ENCODE data around the gene LPAR1. TPM values are rescaled to one million over a fixed set of nuclear protein-coding genes. Genes with fewer than 3 reads are reported as not detected.

The LPAR1 gene
- total and polyA plus RNA-seq, 2 donors (not counting 1 experiment from before 2014, with no cell fraction given): 0.06 TPM; not detected in 1

GRCh38 chr9:110995420-110996340 lies 42.6 kb downstream of the LPAR1 start:
- no peaks in the 10 kb centered on the region for H3K36me3 ChIP-seq (replicated peaks in 1 of 2; ENCODE audit: control extremely low read depth in 1 of 2, control insufficient read depth in 1 of 2, extremely low read depth in 1 of 2, insufficient read depth in 2 of 2, low read length in 1 of 2)
- no peaks in the 10 kb centered on the region for H3K27me3 ChIP-seq (replicated peaks in 1 of 4; ENCODE audit: control extremely low read depth in 1 of 4, control insufficient read depth in 3 of 4, insufficient read depth in 4 of 4, low read length in 3 of 4)
- no peak overlapping the region for H3K27ac ChIP-seq (ENCODE audit: low read length in 2 of 2)
- no peaks in the 10 kb centered on the region for H4K20me1 ChIP-seq (ENCODE audit: control insufficient read depth, insufficient read depth, low read length, poor library complexity, severe bottlenecking)
- H3K4me1 ChIP-seq (ENCODE audit: control insufficient read depth in 2 of 2, insufficient read depth in 2 of 2, low read length in 2 of 2): no peaks in the 10 kb centered on the region
- no peaks in the 10 kb centered on the region for H3K27me3 Mint-ChIP-seq
- ChIA-PET POLR2A (no interaction called here), CTCF (no interaction called here)
- H3K27ac Mint-ChIP-seq: no peak overlapping the region
- no peak overlapping the region for H3K4me3 Mint-ChIP-seq
- no CpG with 5 or more reads among the region's 6 CpGs for WGBS (ENCODE audit: insufficient coverage)
- H3K4me2 ChIP-seq (replicated peaks; ENCODE audit: low read depth, low read length, poor library complexity, severe bottlenecking): no peak overlapping the region
- H3K79me2 ChIP-seq (ENCODE audit: control insufficient read depth, insufficient read depth, low read length): no peaks in the 10 kb centered on the region
- ATAC-seq (ENCODE audit: low read depth) (no peak), DNase-seq (no peak)
- intact Hi-C loops (cut with micrococcal nuclease): no loop called here
- H3K9me3 ChIP-seq (ENCODE audit: control extremely low read depth in 1 of 3, control insufficient read depth in 2 of 3, insufficient read depth in 1 of 3, low read length in 2 of 3): no peaks in the 10 kb centered on the region
- H2AFZ ChIP-seq (ENCODE audit: insufficient read depth, low read depth, low read length, poor library complexity, severe bottlenecking): no peak overlapping the region
- H3K9ac ChIP-seq (ENCODE audit: low read length): no peak overlapping the region
- no peak overlapping the region for H3K4me3 ChIP-seq (ENCODE audit: control extremely low read depth in 1 of 5, extremely low read depth in 1 of 5, insufficient read depth in 1 of 5, low read depth in 2 of 5, low read length in 4 of 5)
- H3K4me1 Mint-ChIP-seq: no peaks in the 10 kb centered on the region
- TF ChIP-seq CTCF (IDR thresholded peaks at IDR 0.05) (no peak), EZH2 (IDR thresholded peaks at IDR 0.05; ENCODE audit: borderline replicate concordance, insufficient read depth, low read depth, low read length, poor library complexity, severe bottlenecking) (no peak)
- H3K9me3 Mint-ChIP-seq (ENCODE audit: insufficient read depth): no peaks in the 10 kb centered on the region

GRCh38 chr9:110994771-110995241 lies 43.5 kb downstream of the LPAR1 start:
- no peak overlapping the region for H3K4me3 ChIP-seq (ENCODE audit: control extremely low read depth in 1 of 5, extremely low read depth in 1 of 5, insufficient read depth in 1 of 5, low read depth in 2 of 5, low read length in 4 of 5)
- no peak overlapping the region for H2AFZ ChIP-seq (ENCODE audit: insufficient read depth, low read depth, low read length, poor library complexity, severe bottlenecking)
- H4K20me1 ChIP-seq (ENCODE audit: control insufficient read depth, insufficient read depth, low read length, poor library complexity, severe bottlenecking): no peaks in the 10 kb centered on the region
- no peaks in the 10 kb centered on the region for H3K27me3 ChIP-seq (replicated peaks in 1 of 4; ENCODE audit: control extremely low read depth in 1 of 4, control insufficient read depth in 3 of 4, insufficient read depth in 4 of 4, low read length in 3 of 4)
- no peak for TF ChIP-seq EZH2 (IDR thresholded peaks at IDR 0.05; ENCODE audit: borderline replicate concordance, insufficient read depth, low read depth, low read length, poor library complexity, severe bottlenecking)
- TF ChIP-seq CTCF (IDR thresholded peaks at IDR 0.05): no peak
- H3K4me2 ChIP-seq (replicated peaks; ENCODE audit: low read depth, low read length, poor library complexity, severe bottlenecking): no peak overlapping the region
- WGBS (ENCODE audit: insufficient coverage): 0% methylated on average over 1 of the region's 4 CpGs
- ChIA-PET POLR2A (no interaction called here), CTCF (no interaction called here)
- H3K27ac ChIP-seq (ENCODE audit: low read length in 2 of 2): no peak overlapping the region
- H3K27ac Mint-ChIP-seq: no peak overlapping the region
- no peaks in the 10 kb centered on the region for H3K27me3 Mint-ChIP-seq
- H3K9me3 Mint-ChIP-seq (ENCODE audit: insufficient read depth): no peaks in the 10 kb centered on the region
- no peaks in the 10 kb centered on the region for H3K9me3 ChIP-seq (ENCODE audit: control extremely low read depth in 1 of 3, control insufficient read depth in 2 of 3, insufficient read depth in 1 of 3, low read length in 2 of 3)
- H3K4me1 Mint-ChIP-seq: no peaks in the 10 kb centered on the region
- H3K4me3 Mint-ChIP-seq: no peak overlapping the region
- DNase-seq: no peak
- no peaks in the 10 kb centered on the region for H3K4me1 ChIP-seq (ENCODE audit: control insufficient read depth in 2 of 2, insufficient read depth in 2 of 2, low read length in 2 of 2)
- intact Hi-C loops (cut with micrococcal nuclease): no loop called here
- H3K79me2 ChIP-seq (ENCODE audit: control insufficient read depth, insufficient read depth, low read length): no peaks in the 10 kb centered on the region
- no peaks in the 10 kb centered on the region for H3K36me3 ChIP-seq (replicated peaks in 1 of 2; ENCODE audit: control extremely low read depth in 1 of 2, control insufficient read depth in 1 of 2, extremely low read depth in 1 of 2, insufficient read depth in 2 of 2, low read length in 1 of 2)
- no peak for ATAC-seq (ENCODE audit: low read depth)
- no peak overlapping the region for H3K9ac ChIP-seq (ENCODE audit: low read length)

Measured in B cell (primary cell).